Effector memory CD4-positive, alpha-beta T cell (primary cell): ENCODE measurements around the gene URM1.

Source experiments
- DNase-seq, 3 donors: peaks; one replicate each; pipeline ENCODE4 v3.0.0-alpha.2; 2020
- H3K27ac ChIP-seq: 2 replicates; pipeline ENCODE4 v1.7.0; 2013; ENCODE audit warnings: mild to moderate bottlenecking, low read length, moderate library complexity; ENCODE audit not compliant: insufficient read depth, poor library complexity, severe bottlenecking
- H3K27me3 ChIP-seq: replicated peaks from 2 replicates; pipeline ENCODE4 v1.7.0; 2013; ENCODE audit warnings: mild to moderate bottlenecking, low read length; ENCODE audit not compliant: insufficient read depth, control insufficient read depth, poor library complexity, severe bottlenecking
- H3K36me3 ChIP-seq: 2 replicates; pipeline ENCODE4 v1.7.0; 2013; ENCODE audit warnings: mild to moderate bottlenecking, low read length, moderate library complexity; ENCODE audit not compliant: control insufficient read depth, insufficient read depth
- H3K4me1 ChIP-seq: 2 replicates; pipeline ENCODE4 v1.7.0; 2013; ENCODE audit warnings: low read length, mild to moderate bottlenecking; ENCODE audit not compliant: control insufficient read depth, insufficient read depth, poor library complexity, severe bottlenecking
- H3K4me3 ChIP-seq: 2 replicates; pipeline ENCODE4 v1.7.0; 2013; ENCODE audit warnings: low read length, low read depth, mild to moderate bottlenecking; ENCODE audit not compliant: insufficient read depth, poor library complexity, severe bottlenecking
- H3K9me3 ChIP-seq: 2 replicates; pipeline ENCODE4 v1.7.0; 2013; ENCODE audit warnings: mild to moderate bottlenecking, low read length, moderate library complexity; ENCODE audit not compliant: control insufficient read depth

URM1 gene

GRCh38 chr9:128384801-128385495, 13.8 kb downstream of the URM1 start:
- no peak overlapping the region for H3K4me3 ChIP-seq
- no peak overlapping the region for H3K27ac ChIP-seq
- H3K36me3 ChIP-seq: peaks cover 73% of the 10 kb centered on the region
- no peaks in the 10 kb centered on the region for H3K4me1 ChIP-seq
- H3K27me3 ChIP-seq: no peaks in the 10 kb centered on the region
- DNase-seq: no peak
- H3K9me3 ChIP-seq: no peaks in the 10 kb centered on the region

GRCh38 chr9:128385496-128386460, 14.6 kb downstream of the URM1 start:
- no peak for DNase-seq
- Histone ChIP-seq H3K4me1 (no peaks in the 10 kb centered on the region), H3K9me3 (no peaks in the 10 kb centered on the region), H3K4me3 (no peak overlapping the region), H3K27me3 (no peaks in the 10 kb centered on the region), H3K27ac (no peak overlapping the region), H3K36me3 (peaks cover 71% of the 10 kb centered on the region)

GRCh38 chr9:128388150-128388549, 17.0 kb downstream of the URM1 start:
- H3K4me3 ChIP-seq: no peak overlapping the region
- peaks cover 70% of the 10 kb centered on the region for H3K36me3 ChIP-seq
- DNase-seq: no peak
- no peaks in the 10 kb centered on the region for H3K27me3 ChIP-seq
- no peaks in the 10 kb centered on the region for H3K9me3 ChIP-seq
- H3K4me1 ChIP-seq: no peaks in the 10 kb centered on the region
- no peak overlapping the region for H3K27ac ChIP-seq

GRCh38 chr9:128389395-128390149, 18.4 kb downstream of the URM1 start:
- Histone ChIP-seq H3K36me3 (peaks cover 63% of the 10 kb centered on the region), H3K9me3 (no peaks in the 10 kb centered on the region), H3K27me3 (no peaks in the 10 kb centered on the region), H3K27ac (no peak overlapping the region), H3K4me3 (no peak overlapping the region), H3K4me1 (no peaks in the 10 kb centered on the region)
- no peak for DNase-seq

GRCh38 chr9:128390150-128390812, 19.1 kb downstream of the URM1 start:
- Histone ChIP-seq H3K4me3 (no peak overlapping the region), H3K4me1 (no peaks in the 10 kb centered on the region), H3K36me3 (peaks cover 56% of the 10 kb centered on the region), H3K9me3 (no peaks in the 10 kb centered on the region), H3K27me3 (no peaks in the 10 kb centered on the region), H3K27ac (no peak overlapping the region)
- no peak for DNase-seq

- Histone ChIP-seq H3K27me3 (no peaks in the 10 kb centered on the region), H3K4me1 (no peaks in the 10 kb centered on the region), H3K9me3 (no peaks in the 10 kb centered on the region), H3K4me3 (no peak overlapping the region), H3K36me3 (peaks cover 49% of the 10 kb centered on the region), H3K27ac (no peak overlapping the region)
- DNase-seq: no peak
Observed at GRCh38 chr9:128390813-128391711, 19.9 kb downstream of the URM1 start.

GRCh38 chr9:128391956-128392301, 20.8 kb downstream of the URM1 start:
- no peaks in the 10 kb centered on the region for H3K9me3 ChIP-seq
- peaks cover 40% of the 10 kb centered on the region for H3K36me3 ChIP-seq
- no peaks in the 10 kb centered on the region for H3K4me1 ChIP-seq
- no peak overlapping the region for H3K27ac ChIP-seq
- H3K27me3 ChIP-seq: no peaks in the 10 kb centered on the region
- DNase-seq: no peak
- no peak overlapping the region for H3K4me3 ChIP-seq

GRCh38 chr9:128392302-128393144, 21.3 kb downstream of the URM1 start:
- no peak for DNase-seq
- Histone ChIP-seq H3K27ac (no peak overlapping the region), H3K4me3 (no peak overlapping the region), H3K4me1 (no peaks in the 10 kb centered on the region), H3K9me3 (no peaks in the 10 kb centered on the region), H3K27me3 (no peaks in the 10 kb centered on the region), H3K36me3 (peaks cover 34% of the 10 kb centered on the region)
